GM12891 (cell line): ENCODE results near the gene STAG3.
"Not testable (repeated sequence)": the region's sequence is repeated elsewhere in the genome, so short reads cannot be mapped to it uniquely, and the experiment has no call there.

Experiments used
- POLR2A ChIP-seq: IDR thresholded peaks from 2 replicates; pipeline ENCODE4 v1.6.1; 2011; ENCODE audit warnings: low read depth, low read length, control low read depth
- TAF1 ChIP-seq: IDR thresholded peaks from 2 replicates; pipeline ENCODE4 v1.6.1; 2011; ENCODE audit warnings: low read depth, low read length, control low read depth

- TF ChIP-seq POLR2A, TAF1: not testable (repeated sequence)
These were observed 65.7 kb downstream of the STAG3 start for GRCh38 chr7:100243385-100243784.
